Loucy (cell line): ENCODE results near the gene NFYA.

Experiments used
- H2AFZ ChIP-seq: fragments of 200-600 bp; sonication (generic); 2 replicates; pipeline ENCODE4 v1.6.0; 2016; ENCODE audit warnings: antibody characterized with exemption, mild to moderate bottlenecking, low read length, moderate library complexity
- H3F3A ChIP-seq: fragments of 200-600 bp; 2 replicates; pipeline ENCODE4 v1.6.0; 2016; ENCODE audit warnings: antibody characterized with exemption, low read depth, mild to moderate bottlenecking
- H3K27me3 ChIP-seq: fragments of 200-600 bp; sonication (generic); 2 replicates; pipeline ENCODE4 v1.6.1; 2014; ENCODE audit warnings: low read length, mild to moderate bottlenecking; ENCODE audit not compliant: insufficient read depth, poor library complexity, severe bottlenecking
- H3K36me3 ChIP-seq: fragments of 200-600 bp; sonication (generic); 2 replicates; pipeline ENCODE4 v1.6.1; 2016; ENCODE audit warnings: low read length; ENCODE audit not compliant: insufficient read depth
- H3K4me1 ChIP-seq: fragments of 200-600 bp; sonication (generic); 2 replicates; pipeline ENCODE4 v1.5.1; 2014; ENCODE audit warnings: low read length, mild to moderate bottlenecking; ENCODE audit not compliant: insufficient read depth, poor library complexity, severe bottlenecking
- H3K4me2 ChIP-seq: fragments of 200-600 bp; sonication (generic); 2 replicates; pipeline ENCODE4 v1.6.0; 2014; ENCODE audit warnings: antibody characterized with exemption, low read length, low read depth, mild to moderate bottlenecking; ENCODE audit not compliant: poor library complexity, severe bottlenecking
- H3K4me3 ChIP-seq: fragments of 200-600 bp; sonication (generic); 2 replicates; pipeline ENCODE4 v1.5.1; 2014; ENCODE audit warnings: low read length, mild to moderate bottlenecking, mixed read lengths; ENCODE audit not compliant: poor library complexity, severe bottlenecking
- H3K79me2 ChIP-seq: fragments of 200-600 bp; sonication (generic); 2 replicates; pipeline ENCODE4 v1.6.1; 2014; ENCODE audit warnings: low read length; ENCODE audit not compliant: insufficient read depth
- H3K9ac ChIP-seq: fragments of 200-600 bp; sonication (generic); 2 replicates; pipeline ENCODE4 v1.6.0; 2014; ENCODE audit warnings: mild to moderate bottlenecking, low read depth, low read length, moderate library complexity; ENCODE audit not compliant: poor library complexity, severe bottlenecking
- H3K9me2 ChIP-seq: fragments of 200-600 bp; sonication (generic); replicated peaks from 2 replicates; pipeline ENCODE4 v1.6.1; 2016; ENCODE audit warnings: low read depth, low read length, mixed read lengths
- H3K9me3 ChIP-seq: fragments of 200-600 bp; sonication (generic); 2 replicates; pipeline ENCODE4 v1.6.1; 2014; ENCODE audit warnings: mild to moderate bottlenecking, antibody characterized with exemption, low read length, low read depth; ENCODE audit not compliant: insufficient read depth
- H4K20me1 ChIP-seq: fragments of 200-600 bp; sonication (generic); 2 replicates; pipeline ENCODE4 v1.6.0; 2014; ENCODE audit warnings: antibody characterized with exemption, low read length, mild to moderate bottlenecking; ENCODE audit not compliant: insufficient read depth, poor library complexity, severe bottlenecking
- CTCF ChIP-seq: fragments of 200-600 bp; sonication (generic); conservative IDR thresholded peaks from 2 replicates; pipeline ENCODE4 v1.5.1; 2014; ENCODE audit warnings: mild to moderate bottlenecking, antibody characterized with exemption, low read length
- EZH2phosphoT487 ChIP-seq: fragments of 200-600 bp; IDR thresholded peaks from 2 replicates; pipeline ENCODE4 v1.6.1; 2018; ENCODE audit warnings: antibody characterized with exemption, mild to moderate bottlenecking, moderate library complexity, borderline replicate concordance

NFYA gene

GRCh38 chr6:41098366-41098765 lies 25.6 kb downstream of the NFYA start:
- H3F3A ChIP-seq, result no peaks in the 10 kb centered on the region

DNA sequence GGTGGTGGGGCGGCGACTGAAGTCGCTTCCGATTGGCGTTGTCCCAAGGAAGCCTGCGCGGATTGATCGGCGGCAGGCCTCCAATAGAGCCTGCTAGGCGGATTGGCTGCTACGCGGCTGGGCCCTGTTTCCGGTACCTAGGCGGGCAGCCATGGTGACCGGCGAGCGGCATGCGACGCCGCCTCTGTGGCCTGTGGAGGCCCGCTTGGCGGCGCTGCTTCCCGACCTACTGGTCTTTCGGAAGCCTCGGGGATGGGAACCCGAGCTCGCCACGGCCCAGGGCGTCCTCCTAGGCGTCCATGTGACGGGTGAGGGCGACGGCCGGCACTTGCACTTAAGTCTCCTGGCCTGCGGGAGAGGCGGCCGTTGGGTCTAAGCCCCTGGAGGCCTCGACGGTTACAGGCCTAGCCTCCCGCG lies 28.1 kb downstream of the NFYA start:
- no peak overlapping the region for H3K4me3 ChIP-seq
- H3K9me2 ChIP-seq, result no peaks in the 10 kb centered on the region
- no peak overlapping the region for H2AFZ ChIP-seq
- H3K36me3 ChIP-seq, result peaks cover 59% of the 10 kb centered on the region
- H4K20me1 ChIP-seq, result peaks cover 15% of the 10 kb centered on the region
- no peak overlapping the region for H3K9ac ChIP-seq
- no peak for TF ChIP-seq CTCF
- no peak for TF ChIP-seq EZH2phosphoT487
- no peaks in the 10 kb centered on the region for H3F3A ChIP-seq
- no peaks in the 10 kb centered on the region for H3K4me1 ChIP-seq
- H3K79me2 ChIP-seq, result no peaks in the 10 kb centered on the region
- H3K9me3 ChIP-seq, result no peaks in the 10 kb centered on the region
- no peaks in the 10 kb centered on the region for H3K27me3 ChIP-seq
- H3K4me2 ChIP-seq, result no peak overlapping the region

More at GRCh38 chr6:41098366-41098765, 25.6 kb downstream of the NFYA start:
- Histone ChIP-seq H3K9me2 (no peaks in the 10 kb centered on the region), H3K9ac (no peak overlapping the region), H3K9me3 (no peaks in the 10 kb centered on the region), H3K4me2 (no peak overlapping the region), H3K27me3 (no peaks in the 10 kb centered on the region), H3K79me2 (no peaks in the 10 kb centered on the region), H2AFZ (no peak overlapping the region), H4K20me1 (peaks cover 15% of the 10 kb centered on the region), H3K4me3 (no peak overlapping the region), H3K4me1 (no peaks in the 10 kb centered on the region), H3K36me3 (peaks cover 85% of the 10 kb centered on the region)
- TF ChIP-seq CTCF (no peak), EZH2phosphoT487 (no peak)

GRCh38 chr6:41103847-41104246 lies 31.1 kb downstream of the NFYA start:
- Histone ChIP-seq H2AFZ (no peak overlapping the region), H3K9me3 (no peaks in the 10 kb centered on the region), H3K4me1 (no peaks in the 10 kb centered on the region), H3K4me3 (no peak overlapping the region), H3K36me3 (peaks cover 30% of the 10 kb centered on the region; the same call in 1 of the 2 replicates), H3K27me3 (no peaks in the 10 kb centered on the region), H3K79me2 (no peaks in the 10 kb centered on the region), H3K9ac (no peak overlapping the region), H3K9me2 (no peaks in the 10 kb centered on the region), H3F3A (no peaks in the 10 kb centered on the region), H3K4me2 (no peak overlapping the region), H4K20me1 (peaks cover 8% of the 10 kb centered on the region)
- TF ChIP-seq EZH2phosphoT487, result no peak
- no peak for TF ChIP-seq CTCF
